HG03039 (cell line): Measurements from ENCODE around the gene MAPT.
"Not testable (repeated sequence)": the region's sequence is repeated elsewhere in the genome, so short reads cannot be mapped to it uniquely, and the experiment has no call there.

Experiments used
- ATAC-seq: cut with Tn5 transposase; IDR thresholded peaks from one replicate; pipeline ENCODE4 v1.9.1; 2021; ENCODE audit warnings: mild to moderate bottlenecking, moderate library complexity; ENCODE audit not compliant: unreplicated experiment

Gene MAPT

GRCh38 chr17:46003907-46004748 is 109.8 kb downstream of the MAPT start:
- no peak for ATAC-seq

DNA sequence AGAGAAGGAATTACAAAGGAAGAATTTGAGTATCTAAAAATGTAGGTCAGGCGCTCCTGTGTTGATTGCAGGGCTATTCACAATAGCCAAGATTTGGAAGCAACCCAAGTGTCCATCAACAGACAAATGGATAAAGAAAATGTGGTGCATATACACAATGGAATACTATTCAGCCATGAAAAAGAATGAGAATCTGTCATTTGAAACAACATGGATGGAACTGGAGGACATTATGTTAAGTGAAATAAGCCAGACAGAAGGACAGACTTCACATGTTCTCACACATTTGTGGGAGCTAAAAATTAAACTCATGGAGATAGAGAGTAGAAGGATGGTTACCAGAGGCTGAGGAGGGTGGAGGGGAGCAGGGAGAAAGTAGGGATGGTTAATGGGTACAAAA is 111.7 kb downstream of the MAPT start:
- ATAC-seq = not testable (repeated sequence)

DNA sequence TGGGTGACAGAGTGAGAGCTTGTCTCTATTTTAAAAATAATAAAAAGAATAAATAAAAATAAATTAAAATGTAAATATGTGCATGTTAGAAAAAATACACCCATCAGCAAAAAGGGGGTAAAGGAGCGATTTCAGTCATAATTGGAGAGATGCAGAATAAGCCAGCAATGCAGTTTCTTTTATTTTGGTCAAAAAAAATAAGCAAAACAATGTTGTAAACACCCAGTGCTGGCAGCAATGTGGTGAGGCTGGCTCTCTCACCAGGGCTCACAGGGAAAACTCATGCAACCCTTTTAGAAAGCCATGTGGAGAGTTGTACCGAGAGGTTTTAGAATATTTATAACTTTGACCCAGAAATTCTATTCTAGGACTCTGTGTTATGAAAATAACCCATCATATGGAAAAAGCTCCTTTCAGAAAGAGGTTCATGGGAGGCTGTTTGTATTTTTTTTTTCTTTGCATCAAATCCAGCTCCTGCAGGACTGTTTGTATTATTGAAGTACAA is 113.2 kb downstream of the MAPT start:
- ATAC-seq = no peak

- ATAC-seq = no peak
Observed at GRCh38 chr17:46008591-46008990, 114.2 kb downstream of the MAPT start.

DNA sequence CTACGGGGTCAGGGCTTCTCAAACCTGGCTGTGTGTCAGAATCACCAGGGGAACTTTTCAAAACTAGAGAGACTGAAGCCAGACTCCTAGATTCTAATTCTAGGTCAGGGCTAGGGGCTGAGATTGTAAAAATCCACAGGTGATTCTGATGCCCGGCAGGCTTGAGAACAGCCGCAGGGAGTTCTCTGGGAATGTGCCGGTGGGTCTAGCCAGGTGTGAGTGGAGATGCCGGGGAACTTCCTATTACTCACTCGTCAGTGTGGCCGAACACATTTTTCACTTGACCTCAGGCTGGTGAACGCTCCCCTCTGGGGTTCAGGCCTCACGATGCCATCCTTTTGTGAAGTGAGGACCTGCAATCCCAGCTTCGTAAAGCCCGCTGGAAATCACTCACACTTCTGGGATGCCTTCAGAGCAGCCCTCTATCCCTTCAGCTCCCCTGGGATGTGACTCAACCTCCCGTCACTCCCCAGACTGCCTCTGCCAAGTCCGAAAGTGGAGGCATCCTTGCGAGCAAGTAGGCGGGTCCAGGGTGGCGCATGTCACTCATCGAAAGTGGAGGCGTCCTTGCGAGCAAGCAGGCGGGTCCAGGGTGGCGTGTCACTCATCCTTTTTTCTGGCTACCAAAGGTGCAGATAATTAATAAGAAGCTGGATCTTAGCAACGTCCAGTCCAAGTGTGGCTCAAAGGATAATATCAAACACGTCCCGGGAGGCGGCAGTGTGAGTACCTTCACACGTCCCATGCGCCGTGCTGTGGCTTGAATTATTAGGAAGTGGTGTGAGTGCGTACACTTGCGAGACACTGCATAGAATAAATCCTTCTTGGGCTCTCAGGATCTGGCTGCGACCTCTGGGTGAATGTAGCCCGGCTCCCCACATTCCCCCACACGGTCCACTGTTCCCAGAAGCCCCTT is 115.6 kb downstream of the MAPT start:
- no peak for ATAC-seq

GRCh38 chr17:46010597-46011186 is 116.3 kb downstream of the MAPT start:
- no peak for ATAC-seq

DNA sequence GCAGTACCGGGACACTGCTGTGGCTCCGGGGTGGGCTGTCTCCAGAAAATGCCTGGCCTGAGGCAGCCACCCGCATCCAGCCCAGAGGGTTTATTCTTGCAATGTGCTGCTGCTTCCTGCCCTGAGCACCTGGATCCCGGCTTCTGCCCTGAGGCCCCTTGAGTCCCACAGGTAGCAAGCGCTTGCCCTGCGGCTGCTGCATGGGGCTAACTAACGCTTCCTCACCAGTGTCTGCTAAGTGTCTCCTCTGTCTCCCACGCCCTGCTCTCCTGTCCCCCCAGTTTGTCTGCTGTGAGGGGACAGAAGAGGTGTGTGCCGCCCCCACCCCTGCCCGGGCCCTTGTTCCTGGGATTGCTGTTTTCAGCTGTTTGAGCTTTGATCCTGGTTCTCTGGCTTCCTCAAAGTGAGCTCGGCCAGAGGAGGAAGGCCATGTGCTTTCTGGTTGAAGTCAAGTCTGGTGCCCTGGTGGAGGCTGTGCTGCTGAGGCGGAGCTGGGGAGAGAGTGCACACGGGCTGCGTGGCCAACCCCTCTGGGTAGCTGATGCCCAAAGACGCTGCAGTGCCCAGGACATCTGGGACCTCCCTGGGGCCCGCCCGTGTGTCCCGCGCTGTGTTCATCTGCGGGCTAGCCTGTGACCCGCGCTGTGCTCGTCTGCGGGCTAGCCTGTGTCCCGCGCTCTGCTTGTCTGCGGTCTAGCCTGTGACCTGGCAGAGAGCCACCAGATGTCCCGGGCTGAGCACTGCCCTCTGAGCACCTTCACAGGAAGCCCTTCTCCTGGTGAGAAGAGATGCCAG is 117.6 kb downstream of the MAPT start:
- no peak for ATAC-seq

DNA sequence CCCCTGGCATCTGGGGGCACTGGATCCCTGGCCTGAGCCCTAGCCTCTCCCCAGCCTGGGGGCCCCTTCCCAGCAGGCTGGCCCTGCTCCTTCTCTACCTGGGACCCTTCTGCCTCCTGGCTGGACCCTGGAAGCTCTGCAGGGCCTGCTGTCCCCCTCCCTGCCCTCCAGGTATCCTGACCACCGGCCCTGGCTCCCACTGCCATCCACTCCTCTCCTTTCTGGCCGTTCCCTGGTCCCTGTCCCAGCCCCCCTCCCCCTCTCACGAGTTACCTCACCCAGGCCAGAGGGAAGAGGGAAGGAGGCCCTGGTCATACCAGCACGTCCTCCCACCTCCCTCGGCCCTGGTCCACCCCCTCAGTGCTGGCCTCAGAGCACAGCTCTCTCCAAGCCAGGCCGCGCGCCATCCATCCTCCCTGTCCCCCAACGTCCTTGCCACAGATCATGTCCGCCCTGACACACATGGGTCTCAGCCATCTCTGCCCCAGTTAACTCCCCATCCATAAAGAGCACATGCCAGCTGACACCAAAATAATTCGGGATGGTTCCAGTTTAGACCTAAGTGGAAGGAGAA is 118.2 kb downstream of the MAPT start:
- ATAC-seq = no peak

- ATAC-seq = no peak
Observed at GRCh38 chr17:46013127-46013501, 118.8 kb downstream of the MAPT start.

GRCh38 chr17:46013502-46014165 is 119.3 kb downstream of the MAPT start:
- ATAC-seq = no peak

GRCh38 chr17:46019408-46019925 is 125.1 kb downstream of the MAPT start:
- ATAC-seq = not testable (repeated sequence)

DNA sequence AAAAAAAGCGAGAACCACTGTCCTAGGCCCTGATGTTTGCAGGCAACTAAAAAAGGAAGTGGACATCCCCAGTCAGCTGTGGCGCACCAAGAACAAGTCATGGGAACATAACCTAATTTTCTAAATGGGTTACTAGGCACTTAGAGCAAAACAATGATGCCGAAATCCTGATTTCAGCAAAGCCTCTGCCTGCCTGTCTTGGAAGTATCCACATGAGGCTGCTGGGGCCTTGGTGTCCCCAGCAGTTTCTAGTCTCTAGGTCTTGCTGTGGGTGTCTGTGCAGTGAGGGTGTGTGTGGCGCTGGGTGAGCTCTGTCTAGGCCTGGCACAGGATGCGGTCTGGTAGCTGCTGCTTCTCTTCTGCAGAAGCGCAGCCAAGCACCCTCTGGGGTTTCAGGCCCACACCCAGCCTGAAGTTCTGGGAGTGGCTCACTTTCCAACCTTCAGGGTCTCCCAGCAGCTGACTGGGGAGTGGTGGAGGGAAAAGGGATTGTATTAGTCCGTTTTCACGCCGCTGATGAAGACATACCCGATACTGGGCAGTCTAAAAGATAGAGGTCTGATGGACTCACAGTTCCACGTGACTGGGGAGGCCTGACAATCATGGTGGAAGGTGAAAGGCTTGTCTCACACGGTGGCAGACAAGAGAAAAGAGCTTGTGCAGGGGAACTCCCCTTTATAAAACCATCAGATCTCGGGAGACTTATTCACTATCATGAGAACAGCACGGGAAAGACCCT is 125.8 kb downstream of the MAPT start:
- no peak for ATAC-seq

DNA sequence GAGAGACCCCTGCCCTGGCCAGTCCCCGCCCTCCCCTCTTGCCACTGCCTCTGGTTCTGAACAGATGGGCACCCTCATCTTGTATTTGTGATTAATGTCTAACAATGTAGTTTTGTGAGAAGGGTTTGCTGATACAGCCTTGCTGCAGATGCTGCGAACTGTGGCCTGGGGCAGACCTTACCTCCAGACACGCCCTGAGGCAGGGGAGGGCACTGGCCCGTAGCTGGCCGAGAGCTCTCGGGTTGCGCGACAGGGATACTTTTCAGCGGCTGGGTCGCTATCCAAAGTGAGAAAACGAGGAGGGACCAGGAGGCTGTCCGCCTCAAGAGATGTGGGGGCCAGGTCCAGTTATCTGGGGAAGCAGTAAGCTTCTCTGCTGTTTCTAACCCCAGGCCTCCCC is 126.6 kb downstream of the MAPT start:
- no peak for ATAC-seq

GRCh38 chr17:46023366-46023765 is 129.0 kb downstream of the MAPT start:
- ATAC-seq = not testable (repeated sequence)

GRCh38 chr17:46023783-46024388 is 129.5 kb downstream of the MAPT start:
- ATAC-seq = no peak

- no peak for ATAC-seq
Observed at GRCh38 chr17:46024590-46024989, 130.2 kb downstream of the MAPT start.

GRCh38 chr17:46025060-46025459 is 130.7 kb downstream of the MAPT start:
- no peak for ATAC-seq

- ATAC-seq = no peak
Observed at GRCh38 chr17:46025510-46026165, 131.3 kb downstream of the MAPT start.
